Keratinocyte (primary cell): ENCODE data around the gene NDRG3. TPM values are rescaled to one million over a fixed set of nuclear protein-coding genes. Genes with fewer than 3 reads are reported as not detected.

ENCODE experiments used
- DNase-seq: peaks from one replicate; pipeline ENCODE4 v3.0.0-alpha.2; 2011; ENCODE audit warnings: low read depth, missing footprints, low spot score
- FAIRE-seq: peaks from 2 replicates; lab custom pipeline; 2011; peaks lifted over from hg19 to GRCh38; lab: Jason Lieb, UNC
- H2AFZ ChIP-seq: 2 replicates; pipeline ENCODE4 v1.6.0; 2012; ENCODE audit warnings: low read length, control low read depth, inconsistent platforms; ENCODE audit not compliant: control insufficient read depth
- H3K27ac ChIP-seq: 2 replicates; pipeline ENCODE4 v1.5.1; 2011; ENCODE audit warnings: low read length; ENCODE audit not compliant: control insufficient read depth, insufficient read depth
- H3K27me3 ChIP-seq: 3 replicates; pipeline ENCODE4 v1.6.0; 2011; ENCODE audit warnings: low read length; ENCODE audit not compliant: control insufficient read depth, insufficient read depth; ENCODE audit errors: extremely low read depth
- H3K36me3 ChIP-seq, 2 experiments: 2 replicates in 1 of 2; 3 replicates in 1 of 2; pipeline ENCODE4 v1.5.1; 2011; ENCODE audit warnings: low read length in 2 of 2, mild to moderate bottlenecking in 1 of 2; ENCODE audit not compliant: control insufficient read depth in 2 of 2, insufficient read depth in 2 of 2; ENCODE audit errors: extremely low read depth in 1 of 2
- H3K4me1 ChIP-seq: 3 replicates; pipeline ENCODE4 v1.5.1; 2011; ENCODE audit warnings: low read length; ENCODE audit not compliant: control insufficient read depth, insufficient read depth; ENCODE audit errors: extremely low read depth
- H3K4me2 ChIP-seq: 3 replicates; pipeline ENCODE4 v1.6.0; 2011; ENCODE audit warnings: low read depth, low read length; ENCODE audit not compliant: control insufficient read depth, insufficient read depth; ENCODE audit errors: extremely low read depth
- H3K4me3 ChIP-seq, 3 experiments: fragments of 200-600 bp in 1 of 3; sonication (generic) in 1 of 3; 2 replicates in 2 of 3; 3 replicates in 1 of 3; pipeline ENCODE4 v1.5.1; 2011 to 2016; ENCODE audit warnings: low read length in 3 of 3, mild to moderate bottlenecking in 3 of 3, control low read depth in 2 of 3, inconsistent platforms in 1 of 3, low read depth in 1 of 3, mixed read lengths in 1 of 3, mixed run types in 1 of 3, moderate library complexity in 1 of 3; ENCODE audit not compliant: control insufficient read depth in 2 of 3, insufficient read depth in 2 of 3; ENCODE audit errors: extremely low read depth in 1 of 3
- H3K79me2 ChIP-seq: 2 replicates; pipeline ENCODE4 v1.6.0; 2012; ENCODE audit warnings: low read length; ENCODE audit not compliant: control insufficient read depth, insufficient read depth
- H3K9ac ChIP-seq: 3 replicates; pipeline ENCODE4 v1.6.0; 2011; ENCODE audit warnings: low read length; ENCODE audit not compliant: control insufficient read depth, insufficient read depth; ENCODE audit errors: extremely low read depth
- H3K9me1 ChIP-seq: 3 replicates; pipeline ENCODE4 v1.6.0; 2011; ENCODE audit warnings: low read length; ENCODE audit not compliant: control insufficient read depth, insufficient read depth; ENCODE audit errors: extremely low read depth
- H3K9me3 ChIP-seq: 2 replicates; pipeline ENCODE4 v1.5.1; 2012; ENCODE audit warnings: low read depth, low read length; ENCODE audit not compliant: control insufficient read depth
- H4K20me1 ChIP-seq: 3 replicates; pipeline ENCODE4 v1.6.0; 2011; ENCODE audit warnings: low read length; ENCODE audit not compliant: control insufficient read depth, insufficient read depth; ENCODE audit errors: extremely low read depth
- EZH2 ChIP-seq: IDR thresholded peaks from one replicate; pipeline ENCODE4 v1.6.1; 2012; ENCODE audit warnings: inconsistent platforms, mild to moderate bottlenecking, low read length, moderate library complexity
- dilution Hi-C: fragments of 300-500 bp; cut with MboI; formaldehyde crosslinking; loops from one replicate; pipeline ENCODE4 v1.7.0; 2020; ENCODE audit warnings: low sequenced_read_pairs; ENCODE audit not compliant: extremely low pct_ligation_motif_present
- polyA plus RNA-seq, 5 experiments: library from polyadenylated mRNA; depleted of rRNA in 3 of 5; stranded (reverse) in 3 of 5; stranded (forward) in 1 of 5; unstranded in 1 of 5; fragments of >200 nt; gene quantifications; 1 replicate in 1 of 5; 2 replicates in 3 of 5; 3 replicates in 1 of 5; pipeline versions ENCODE4 v1.2.1 to v1.2.3, GENCODE V29; 2011 to 2012; ENCODE audit warnings: missing spikeins in 2 of 5, low read depth in 1 of 5, low replicate concordance in 1 of 5
- TF ChIP-seq, protein P1 (sequence below), 3 experiments: IDR thresholded peaks in 1 of 3; conservative IDR thresholded peaks in 1 of 3; optimal IDR thresholded peaks in 1 of 3; 2 replicates in 2 of 3; 3 replicates in 1 of 3; pipeline versions ENCODE3 to v1.5.1; 2011; ENCODE audit warnings: low read length in 3 of 3, mild to moderate bottlenecking in 3 of 3, moderate library complexity in 2 of 3, control low read depth in 1 of 3, inconsistent platforms in 1 of 3; ENCODE audit not compliant: insufficient read depth in 2 of 3; ENCODE audit errors: extremely low read depth in 1 of 3

The NDRG3 gene
- polyA plus RNA-seq, 1 donor (not counting 4 experiments of a cell fraction or from before 2014, with no cell fraction given) = 44.1 TPM

DNA sequence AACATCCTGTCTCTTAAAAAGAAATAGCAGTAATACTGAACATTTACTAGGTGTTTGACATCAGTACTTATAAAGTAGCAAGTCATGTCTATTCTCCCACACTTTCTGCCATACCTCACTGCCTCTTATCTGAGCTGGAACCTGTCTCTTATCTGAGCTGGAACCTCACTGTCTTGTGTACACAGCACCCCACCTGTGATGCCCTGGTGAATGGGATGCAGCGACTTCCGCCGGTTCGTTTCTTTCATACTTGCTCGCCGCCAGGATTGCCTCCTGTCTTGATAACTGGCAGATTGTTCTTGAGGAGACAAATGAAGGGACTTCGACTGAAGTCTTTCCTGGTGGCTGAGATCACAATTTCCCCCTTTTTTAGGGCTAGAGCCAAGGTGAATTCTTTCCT is 24.8 kb upstream of the NDRG3 start:
- dilution Hi-C loops = no loop called here
- H3K9me1 ChIP-seq = no peaks in the 10 kb centered on the region
- no peak overlapping the region for H3K4me3 ChIP-seq
- DNase-seq = no peak
- no peaks in the 10 kb centered on the region for H4K20me1 ChIP-seq
- H3K36me3 ChIP-seq = no peaks in the 10 kb centered on the region
- peaks cover 9% of the 10 kb centered on the region for H3K79me2 ChIP-seq
- H3K27ac ChIP-seq = no peak overlapping the region
- no peak overlapping the region for H2AFZ ChIP-seq
- H3K9ac ChIP-seq = no peak overlapping the region
- peaks cover 8% of the 10 kb centered on the region for H3K4me1 ChIP-seq
- no peaks in the 10 kb centered on the region for H3K27me3 ChIP-seq
- H3K9me3 ChIP-seq = no peaks in the 10 kb centered on the region
- no peak for FAIRE-seq
- TF ChIP-seq, protein P1, sequence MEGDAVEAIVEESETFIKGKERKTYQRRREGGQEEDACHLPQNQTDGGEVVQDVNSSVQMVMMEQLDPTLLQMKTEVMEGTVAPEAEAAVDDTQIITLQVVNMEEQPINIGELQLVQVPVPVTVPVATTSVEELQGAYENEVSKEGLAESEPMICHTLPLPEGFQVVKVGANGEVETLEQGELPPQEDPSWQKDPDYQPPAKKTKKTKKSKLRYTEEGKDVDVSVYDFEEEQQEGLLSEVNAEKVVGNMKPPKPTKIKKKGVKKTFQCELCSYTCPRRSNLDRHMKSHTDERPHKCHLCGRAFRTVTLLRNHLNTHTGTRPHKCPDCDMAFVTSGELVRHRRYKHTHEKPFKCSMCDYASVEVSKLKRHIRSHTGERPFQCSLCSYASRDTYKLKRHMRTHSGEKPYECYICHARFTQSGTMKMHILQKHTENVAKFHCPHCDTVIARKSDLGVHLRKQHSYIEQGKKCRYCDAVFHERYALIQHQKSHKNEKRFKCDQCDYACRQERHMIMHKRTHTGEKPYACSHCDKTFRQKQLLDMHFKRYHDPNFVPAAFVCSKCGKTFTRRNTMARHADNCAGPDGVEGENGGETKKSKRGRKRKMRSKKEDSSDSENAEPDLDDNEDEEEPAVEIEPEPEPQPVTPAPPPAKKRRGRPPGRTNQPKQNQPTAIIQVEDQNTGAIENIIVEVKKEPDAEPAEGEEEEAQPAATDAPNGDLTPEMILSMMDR (optimal IDR thresholded peaks at IDR 0.05 in 1 of 3, IDR thresholded peaks at IDR 0.05 in 1 of 3, conservative IDR thresholded peaks at IDR 0.05 in 1 of 3; ENCODE audit: extremely low read depth in 1 of 3, insufficient read depth in 2 of 3, low read length in 3 of 3) = no peak
- no peak for TF ChIP-seq EZH2
- H3K4me2 ChIP-seq = no peak overlapping the region

DNA sequence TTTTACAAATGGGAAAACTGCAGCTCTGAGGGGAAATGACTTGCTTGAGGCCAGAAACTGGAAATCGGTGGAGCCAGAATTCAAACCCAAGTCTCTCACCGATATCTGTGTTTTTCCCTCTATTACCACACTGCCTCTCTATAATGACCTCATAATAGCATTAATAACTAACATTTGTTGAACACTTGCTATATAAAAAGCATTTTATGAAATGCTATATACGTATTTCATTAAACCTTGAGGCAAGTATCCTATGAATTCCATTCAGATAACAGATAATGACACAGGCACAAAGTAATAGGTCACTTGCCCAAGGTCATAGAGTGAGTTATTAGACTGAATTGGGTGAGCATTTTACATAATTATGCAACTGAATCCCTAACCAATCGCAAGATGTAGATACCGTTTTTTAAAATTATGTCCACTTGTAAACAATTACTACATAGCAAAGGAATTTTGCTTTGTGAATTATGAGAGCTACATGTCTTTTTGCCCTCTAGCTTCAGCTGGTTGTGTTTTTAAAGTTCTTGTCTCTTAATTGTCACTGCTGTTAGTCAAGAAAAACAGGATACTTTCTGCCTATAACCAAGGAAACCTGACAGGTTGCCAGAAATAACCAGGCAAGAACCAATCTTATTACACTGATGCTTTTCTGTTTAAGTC is 23.0 kb upstream of the NDRG3 start:
- H3K4me1 ChIP-seq = peaks cover 8% of the 10 kb centered on the region
- no peaks in the 10 kb centered on the region for H3K9me1 ChIP-seq
- H4K20me1 ChIP-seq = no peaks in the 10 kb centered on the region
- H3K27ac ChIP-seq = no peak overlapping the region
- no peak for TF ChIP-seq EZH2
- TF ChIP-seq, protein P1 (optimal IDR thresholded peaks at IDR 0.05 in 1 of 3, IDR thresholded peaks at IDR 0.05 in 1 of 3, conservative IDR thresholded peaks at IDR 0.05 in 1 of 3; ENCODE audit: extremely low read depth in 1 of 3, insufficient read depth in 2 of 3, low read length in 3 of 3) = no peak
- H3K36me3 ChIP-seq = no peaks in the 10 kb centered on the region
- no peaks in the 10 kb centered on the region for H3K9me3 ChIP-seq
- H3K9ac ChIP-seq = no peak overlapping the region
- no peak overlapping the region for H3K4me2 ChIP-seq
- dilution Hi-C loops = no loop called here
- DNase-seq (no peak), FAIRE-seq (no peak)
- no peak overlapping the region for H2AFZ ChIP-seq
- peaks cover 9% of the 10 kb centered on the region for H3K79me2 ChIP-seq
- H3K4me3 ChIP-seq = no peak overlapping the region
- no peaks in the 10 kb centered on the region for H3K27me3 ChIP-seq
